GM12878 (cell line): ENCODE data around the gene DUSP14. TPM values are rescaled to one million over a fixed set of nuclear protein-coding genes. Genes with fewer than 3 reads are reported as not detected.

Experiments
- ATAC-seq: fragments of 200-7000 bp; cut with Tn5 transposase; 3 replicates; pipeline ENCODE4 v1.9.1; 2020; ENCODE audit warnings: mild to moderate bottlenecking, moderate library complexity
- BruUV-seq: library from RNA; stranded (reverse); fragments of 400-500 nt; replicated peaks from 2 replicates; lab custom pipeline; 2021; lab: Mats Ljungman, UMichigan
- CTCF ChIA-PET: fragments of 300-600 bp; sonication (Branson Sonifier 250); formaldehyde crosslinking; extraction: SDS; loops from one replicate; lab custom pipeline; 2021; ENCODE audit warnings: inconsistent platforms; lab: Yijun Ruan, JAX
- POLR2A ChIA-PET: fragments of 350-600 bp; formaldehyde crosslinking; extraction: SDS; loops from one replicate; lab custom pipeline; 2021; ENCODE audit warnings: inconsistent platforms; lab: Charles Lee
- RAD21 ChIA-PET: fragments of 300-600 bp; sonication (Branson Sonifier 250); formaldehyde crosslinking; loops from one replicate; lab custom pipeline; 2023; ENCODE audit warnings: antibody characterized with exemption; ENCODE audit not compliant: unreplicated experiment; lab: Charles Lee
- SMC1A ChIA-PET: fragments of 300-600 bp; sonication (Branson Sonifier 250); formaldehyde crosslinking; loops from one replicate; lab custom pipeline; 2023; ENCODE audit not compliant: unreplicated experiment, uncharacterized antibody; lab: Charles Lee
- DNase-seq: peaks from one replicate; pipeline ENCODE4 v3.0.0-alpha.2; 2011; ENCODE audit warnings: low read depth, low spot score
- FAIRE-seq: peaks from 3 replicates; lab custom pipeline; 2011; peaks lifted over from hg19 to GRCh38; lab: Jason Lieb, UNC
- H2AFZ ChIP-seq: 2 replicates; pipeline ENCODE4 v1.6.0; 2011; ENCODE audit warnings: low read depth, low read length, control low read depth; ENCODE audit not compliant: control insufficient read depth
- H3K27ac ChIP-seq: 2 replicates; pipeline ENCODE4 v1.5.1; 2011; ENCODE audit warnings: control low read depth; ENCODE audit not compliant: control insufficient read depth, insufficient read depth
- H3K27me3 ChIP-seq, 2 experiments: replicated peaks in 1 of 2; 2 replicates each; pipeline versions ENCODE4 v1.6.0 to v1.6.1; 2011; ENCODE audit warnings: low read length in 1 of 2; ENCODE audit not compliant: control insufficient read depth in 2 of 2, insufficient read depth in 2 of 2
- H3K36me3 ChIP-seq, 2 experiments: 2 replicates each; pipeline ENCODE4 v1.5.1; 2011; ENCODE audit warnings: low read length in 1 of 2; ENCODE audit not compliant: control insufficient read depth in 2 of 2, insufficient read depth in 2 of 2
- H3K4me1 ChIP-seq: 2 replicates; pipeline ENCODE4 v1.6.1; 2011; ENCODE audit warnings: mild to moderate bottlenecking, low read length, moderate library complexity, mixed read lengths; ENCODE audit not compliant: control insufficient read depth, insufficient read depth
- H3K4me2 ChIP-seq: 2 replicates; pipeline ENCODE4 v1.6.0; 2011; ENCODE audit warnings: control low read depth; ENCODE audit not compliant: control insufficient read depth, insufficient read depth
- H3K4me3 ChIP-seq: fragments of 200-600 bp; sonication (generic); 2 replicates; pipeline ENCODE4 v1.5.1; 2016
- H3K79me2 ChIP-seq: 2 replicates; pipeline ENCODE4 v1.6.0; 2011; ENCODE audit warnings: low read length; ENCODE audit not compliant: control insufficient read depth, insufficient read depth
- H3K9ac ChIP-seq: 2 replicates; pipeline ENCODE4 v1.8.0; 2011; ENCODE audit warnings: low read length, control low read depth, mixed read lengths; ENCODE audit not compliant: control insufficient read depth, insufficient read depth
- H3K9me3 ChIP-seq: replicated peaks from 3 replicates; pipeline ENCODE4 v1.5.1; 2011; ENCODE audit warnings: mild to moderate bottlenecking, low read length; ENCODE audit not compliant: control insufficient read depth, insufficient read depth
- H4K20me1 ChIP-seq: 2 replicates; pipeline ENCODE4 v1.6.0; 2011; ENCODE audit not compliant: control insufficient read depth, insufficient read depth
- CTCF ChIP-seq, 3 experiments: IDR thresholded peaks in 2 of 3; conservative IDR thresholded peaks in 1 of 3; 2 replicates each; pipeline ENCODE4 v1.5.1; 2011; ENCODE audit warnings: low read depth in 3 of 3, low read length in 3 of 3, mild to moderate bottlenecking in 3 of 3, control low read depth in 2 of 3, moderate library complexity in 2 of 3, inconsistent platforms in 1 of 3, mixed read lengths in 1 of 3; ENCODE audit not compliant: control insufficient read depth in 2 of 3, insufficient read depth in 1 of 3; ENCODE audit errors: extremely low read depth in 1 of 3
- RAD21 ChIP-seq: IDR thresholded peaks from 2 replicates; pipeline ENCODE4 v1.6.1; 2011; ENCODE audit warnings: mild to moderate bottlenecking, low read depth, low read length, moderate library complexity; ENCODE audit not compliant: insufficient read depth
- SMARCA5 ChIP-seq: fragments of 450-650 bp; IDR thresholded peaks from 2 replicates; pipeline ENCODE4 v1.6.1; 2017; ENCODE audit warnings: mild to moderate bottlenecking
- SMC3 ChIP-seq: IDR thresholded peaks from 2 replicates; pipeline ENCODE4 v1.6.1; 2011; ENCODE audit warnings: low read length, improper control_type of control experiment, borderline replicate concordance
- WGBS: methylation state at CpG from one replicate; pipeline ENCODE4 v1.1.6; 2016; ENCODE audit warnings: low lambda C conversion rate; ENCODE audit not compliant: insufficient replicate concordance, insufficient coverage; ENCODE audit errors: missing lambda C conversion rate; 5-methylcytosine and 5-hydroxymethylcytosine counted together
- in situ Hi-C: fragments of 300-500 bp; cut with MboI; formaldehyde crosslinking; loops from 9 replicates; pipeline ENCODE4 v1.14.3; 2018; ENCODE audit warnings: mixed read lengths
- intact Hi-C: fragments of 100-400 bp; cut with micrococcal nuclease; formaldehyde crosslinking; loops from one replicate; pipeline ENCODE4 v1.14.2; 2022; ENCODE audit not compliant: unreplicated experiment
- polyA plus RNA-seq, 11 experiments: library from polyadenylated mRNA; depleted of rRNA in 4 of 11; unstranded in 6 of 11; stranded (reverse) in 5 of 11; fragments of >200 nt; fragmentation: Nextera tagmentation in 4 of 11; fragmentation: Illumina TruSeq in 1 of 11; extraction: Ambion mirVana in 4 of 11; extraction: Trizol in 1 of 11; gene quantifications; 1 replicate in 1 of 11; 2 replicates in 10 of 11; pipeline versions ENCODE4 v1.2.1 to v1.2.3, GENCODE V29; 2011 to 2016; ENCODE audit warnings: inconsistent platforms in 2 of 11, missing spikeins in 2 of 11, low read depth in 1 of 11
- total RNA-seq, 4 experiments: library from RNA; depleted of rRNA in 3 of 4; stranded (reverse); fragments of >200 nt in 3 of 4; fragmentation: Illumina TruSeq in 1 of 4; extraction: Trizol in 1 of 4; gene quantifications; 2 replicates each; pipeline versions ENCODE4 v1.2.1 to v1.2.3, GENCODE V29; 2013 to 2021

DUSP14 gene
- total and polyA plus RNA-seq, 10 of the 15 experiments (the other 5 are each of a cell fraction or from before 2014, with no cell fraction given), result 14.5 to 36.5 (median 24.4) TPM

DNA sequence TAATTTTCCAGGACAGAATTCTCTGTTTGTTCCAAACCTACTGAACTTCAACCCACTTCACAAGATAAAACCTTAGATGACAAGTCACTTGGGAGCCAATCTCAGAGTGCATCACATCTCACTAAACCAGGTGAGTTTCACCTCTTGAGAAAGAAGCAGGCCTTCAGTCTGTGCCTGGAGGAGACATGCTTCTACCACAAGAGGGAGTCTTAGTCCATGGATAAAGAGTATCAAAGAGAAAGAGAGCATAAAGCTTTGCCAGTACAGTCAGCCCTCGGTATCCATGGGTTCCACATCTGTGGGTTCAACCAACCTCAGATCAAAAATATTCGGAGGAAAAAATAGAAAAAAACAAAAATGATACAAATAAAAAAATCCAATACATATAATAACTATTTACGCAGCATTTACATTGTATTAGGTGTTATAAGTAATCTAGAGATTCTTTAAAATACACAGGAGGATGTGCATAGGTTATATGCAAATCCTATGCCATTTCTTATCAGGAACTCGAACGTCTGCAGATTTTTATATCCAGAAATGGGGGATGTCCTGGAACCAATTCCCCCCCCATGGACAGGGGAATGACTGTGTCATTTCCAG lies 37.7 kb downstream of the DUSP14 start:
- SMC1A ChIA-PET, result interaction anchor here (0.6 to 2.1 kb wide), 7 partner anchors 10 to 290 kb away, joined by 3 to 7 read pairs (median 3); no protein-coding TSS in a partner anchor
- Histone ChIP-seq H3K36me3 (peaks cover 8 to 18% of the 10 kb centered on the region in 2 experiments), H3K4me3 (no peak overlapping the region), H3K4me2 (no peak overlapping the region), H3K9me3 (no peaks in the 10 kb centered on the region), H3K27me3 (no peaks in the 10 kb centered on the region), H2AFZ (no peak overlapping the region), H4K20me1 (no peaks in the 10 kb centered on the region), H3K9ac (no peak overlapping the region), H3K27ac (no peak overlapping the region), H3K4me1 (no peaks in the 10 kb centered on the region), H3K79me2 (no peaks in the 10 kb centered on the region)
- TF ChIP-seq SMC3 (peak; percentile 52; the same call in 1 of the 2 replicates), RAD21 (peak; percentile 64), SMARCA5 (no peak), CTCF (IDR thresholded peaks at IDR 0.05 in 2 of 3, conservative IDR thresholded peaks at IDR 0.05 in 1 of 3; ENCODE audit: control insufficient read depth in 2 of 3, extremely low read depth in 1 of 3, insufficient read depth in 1 of 3, low read depth in 3 of 3, low read length in 3 of 3) (peak; percentile 63 to 69 (median 63))
- 51% methylated on average over 5 of the region's 5 CpGs for WGBS
- ATAC-seq (peak; percentile 85), FAIRE-seq (no peak), DNase-seq (no peak)
- no TSS peak for BruUV-seq
- in situ Hi-C loops (no loop called here), intact Hi-C loops (loop anchor here (1.0 to 10.0 kb wide), 2 partner anchors 177 to 289 kb away; no protein-coding TSS in a partner anchor)
- RAD21 ChIA-PET, result interaction anchor here (0.7 to 2.7 kb wide), 6 partner anchors 57 to 289 kb away, joined by 3 to 7 read pairs (median 3); partner anchors contain the start of gene SYNRG
- CTCF ChIA-PET, result interaction anchor here (0.7 to 3.4 kb wide), 12 partner anchors 9 to 293 kb away, joined by 3 to 23 read pairs (median 3); partner anchors contain the start of genes C17orf78 and SYNRG
- POLR2A ChIA-PET, result no interaction called here
